Measurements from ENCODE around the gene TMEM95.
A peak's percentile ranks its signal among the peaks of the same experiment; 100 is the strongest.

GRCh38 chr17:7351665-7352502, 3.1 kb upstream of the TMEM95 start, which contains the start of gene KCTD11:
- peak; percentile 14 for TF ChIP-seq PAX5 (IDR thresholded peaks at IDR 0.05; ENCODE audit: insufficient read depth, low read length, severe bottlenecking)
- TF ChIP-seq POLR2A (IDR thresholded peaks at IDR 0.05; ENCODE audit: low read depth, low read length), result no peak
- TF ChIP-seq POLR2AphosphoS5 (IDR thresholded peaks at IDR 0.05; ENCODE audit: low read depth, low read length), result 0 out of 2 replicates have a peak, but pooled peaks have one; percentile 7
- no peak for TF ChIP-seq SPI1 (IDR thresholded peaks at IDR 0.05; ENCODE audit: low read depth, low read length)
- TF ChIP-seq TAF1 (IDR thresholded peaks at IDR 0.05; ENCODE audit: low read depth, low read length), result peak; percentile 29; the same call in 1 of the 2 replicates
- TF ChIP-seq POU2F2 (IDR thresholded peaks at IDR 0.05; ENCODE audit: low read depth, low read length), result no peak

Data from GM12891 (cell line).